CD14-positive monocyte (primary cell): ENCODE results near the gene CDK7. TPM values are rescaled to one million over a fixed set of nuclear protein-coding genes. Genes with fewer than 3 reads are reported as not detected.

Experiments used
- DNase-seq, 3 donors: peaks; one replicate each; pipeline ENCODE4 v3.0.0-alpha.2; 2011 to 2022
- H2AFZ ChIP-seq: 2 replicates; pipeline ENCODE4 v1.6.0; 2012; ENCODE audit warnings: mild to moderate bottlenecking, low read depth, low read length, inconsistent platforms; ENCODE audit not compliant: insufficient read depth, poor library complexity, severe bottlenecking
- H3K27ac ChIP-seq, 2 donors: 1 replicate in 1 of 2; 2 replicates in 1 of 2; pipeline ENCODE4 v1.5.1; 2012 to 2013; ENCODE audit warnings: low read length in 2 of 2, control low read depth in 1 of 2, inconsistent platforms in 1 of 2, low read depth in 1 of 2, mild to moderate bottlenecking in 1 of 2
- H3K27me3 ChIP-seq, 2 donors: one replicate each; pipeline versions ENCODE4 v1.6.0 to v1.6.1; 2011 to 2013; ENCODE audit warnings: low read length in 2 of 2; ENCODE audit not compliant: control insufficient read depth in 2 of 2, insufficient read depth in 2 of 2
- H3K36me3 ChIP-seq, 2 donors: replicated peaks in 1 of 2; 1 replicate in 1 of 2; 2 replicates in 1 of 2; pipeline versions ENCODE4 v1.5.1 to v1.6.1; 2012 to 2013; ENCODE audit warnings: low read length in 2 of 2, control low read depth in 1 of 2, inconsistent platforms in 1 of 2, mild to moderate bottlenecking in 1 of 2; ENCODE audit not compliant: insufficient read depth in 2 of 2, control insufficient read depth in 1 of 2
- H3K4me1 ChIP-seq, 2 donors: 1 replicate in 1 of 2; 2 replicates in 1 of 2; pipeline versions ENCODE4 v1.5.1 to v1.6.1; 2012 to 2013; ENCODE audit warnings: low read length in 2 of 2, control low read depth in 1 of 2, inconsistent platforms in 1 of 2, mild to moderate bottlenecking in 1 of 2, moderate library complexity in 1 of 2; ENCODE audit not compliant: insufficient read depth in 2 of 2, control insufficient read depth in 1 of 2
- H3K4me2 ChIP-seq: replicated peaks from 2 replicates; pipeline ENCODE3; 2012; ENCODE audit warnings: low read length, moderate library complexity, mild to moderate bottlenecking; ENCODE audit not compliant: poor library complexity, severe bottlenecking; ENCODE audit errors: extremely low read depth
- H3K4me3 ChIP-seq, 3 experiments: fragments of 200-600 bp in 1 of 3; sonication (generic) in 1 of 3; replicated peaks in 1 of 3; 1 replicate in 2 of 3; 2 replicates in 1 of 3; pipeline ENCODE4 v1.5.1; 2011 to 2013; ENCODE audit warnings: low read length in 3 of 3, mild to moderate bottlenecking in 3 of 3, control low read depth in 2 of 3, low read depth in 2 of 3, inconsistent platforms in 1 of 3, moderate library complexity in 1 of 3
- H3K79me2 ChIP-seq: 2 replicates; pipeline ENCODE4 v1.6.0; 2012; ENCODE audit warnings: mild to moderate bottlenecking, control low read depth, inconsistent platforms, low read length, moderate library complexity; ENCODE audit not compliant: insufficient read depth
- H3K9ac ChIP-seq: 2 replicates; pipeline ENCODE4 v1.6.0; 2017; ENCODE audit warnings: low read length, mild to moderate bottlenecking; ENCODE audit not compliant: insufficient read depth, poor library complexity, severe bottlenecking
- H3K9me3 ChIP-seq, 2 donors: replicated peaks in 1 of 2; 1 replicate in 1 of 2; 2 replicates in 1 of 2; pipeline versions ENCODE4 v1.5.1 to v1.6.1; 2012 to 2013; ENCODE audit warnings: low read length in 2 of 2, control low read depth in 1 of 2; ENCODE audit not compliant: control insufficient read depth in 1 of 2, insufficient read depth in 1 of 2
- H4K20me1 ChIP-seq: 2 replicates; pipeline ENCODE4 v1.6.0; 2012; ENCODE audit warnings: mild to moderate bottlenecking, low read length, control low read depth, moderate library complexity; ENCODE audit not compliant: insufficient read depth
- H3K27ac Mint-ChIP-seq, 7 donors: one replicate each; pipeline ENCODE4 v1.8.0; 2020; ENCODE audit warnings: mild to moderate bottlenecking in 7 of 7, mixed read lengths in 7 of 7, moderate library complexity in 6 of 7, inconsistent platforms in 2 of 7
- H3K27me3 Mint-ChIP-seq, 3 donors: one replicate each; pipeline ENCODE4 v1.8.0; 2021 to 2022; ENCODE audit warnings: low read depth in 3 of 3, mild to moderate bottlenecking in 3 of 3, mixed read lengths in 3 of 3, moderate library complexity in 3 of 3, inconsistent platforms in 1 of 3
- H3K36me3 Mint-ChIP-seq, 2 donors: one replicate each; pipeline ENCODE4 v1.8.0; 2020; ENCODE audit warnings: mixed read lengths in 2 of 2, inconsistent platforms in 1 of 2, mild to moderate bottlenecking in 1 of 2
- H3K4me1 Mint-ChIP-seq: one replicate; pipeline ENCODE4 v1.8.0; 2020; ENCODE audit warnings: mild to moderate bottlenecking, mixed read lengths
- H3K4me3 Mint-ChIP-seq, 2 donors: one replicate each; pipeline ENCODE4 v1.8.0; 2020; ENCODE audit warnings: mild to moderate bottlenecking in 2 of 2, mixed read lengths in 2 of 2, moderate library complexity in 1 of 2
- H3K9me3 Mint-ChIP-seq, 7 donors: one replicate each; pipeline ENCODE4 v1.8.0; 2020 to 2022; ENCODE audit warnings: mixed read lengths in 7 of 7, mild to moderate bottlenecking in 6 of 7, moderate library complexity in 6 of 7, inconsistent platforms in 2 of 7
- WGBS: methylation state at CpG from one replicate; pipeline ENCODE4 v1.1.5; 2013; ENCODE audit warnings: missing lambda C conversion rate; ENCODE audit not compliant: insufficient coverage; 5-methylcytosine and 5-hydroxymethylcytosine counted together
- intact Hi-C, 2 donors: fragments of 100-400 bp; cut with micrococcal nuclease; formaldehyde crosslinking; loops; one replicate each; pipeline versions ENCODE4 v1.15.0 to v1.15.1; 2023
- polyA plus RNA-seq, 3 donors: library from polyadenylated mRNA; depleted of rRNA in 1 of 3; unstranded in 2 of 3; stranded (reverse) in 1 of 3; fragments of 300-500 nt in 2 of 3; fragments of >200 nt in 1 of 3; fragmentation: Illumina TruSeq in 2 of 3; gene quantifications; 1 replicate in 2 of 3; 2 replicates in 1 of 3; pipeline ENCODE4 v1.2.3, GENCODE V29; 2012 to 2021
- TF ChIP-seq, protein P1 (sequence below): fragments of 200-600 bp; IDR thresholded peaks from one replicate; pipeline ENCODE4 v1.8.0; 2022; ENCODE audit warnings: antibody characterized with exemption, mild to moderate bottlenecking

Gene CDK7
- polyA plus RNA-seq, 3 donors, result 12.4 to 20.4 (median 14.4) TPM

DNA sequence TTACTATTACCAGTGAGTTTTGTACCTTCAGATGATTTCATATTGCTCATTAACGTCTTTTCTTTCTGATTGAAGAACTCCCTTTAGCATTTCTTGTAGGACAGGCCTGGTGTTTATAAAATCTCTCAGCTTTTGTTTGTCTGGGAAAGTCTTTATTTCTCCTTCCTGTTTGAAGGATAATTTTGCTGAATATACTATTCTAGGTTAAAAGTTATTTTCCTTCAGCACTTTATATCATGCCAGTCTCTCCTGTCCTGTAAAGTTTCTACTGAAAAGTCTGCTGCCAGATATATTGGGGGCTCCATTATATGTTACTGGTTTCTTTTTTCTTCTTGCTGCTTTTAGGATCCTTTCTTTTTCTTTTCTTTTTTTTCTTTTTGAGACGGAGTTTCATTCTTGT, 13.3 kb downstream of the CDK7 start:
- no peak overlapping the region for H3K4me3 ChIP-seq
- Mint-ChIP-seq H3K36me3 (peaks cover 30 to 40% of the 10 kb centered on the region in 2 donors), H3K4me3 (no peak overlapping the region), H3K27ac (peak overlapping the region in 1 of 7 donors; percentile 32), H3K4me1 (peaks cover under 1% of the 10 kb centered on the region), H3K27me3 (no peaks in the 10 kb centered on the region), H3K9me3 (peaks cover 2 to 16% (median 9%) of the 10 kb centered on the region in 7 donors)
- TF ChIP-seq, protein P1, sequence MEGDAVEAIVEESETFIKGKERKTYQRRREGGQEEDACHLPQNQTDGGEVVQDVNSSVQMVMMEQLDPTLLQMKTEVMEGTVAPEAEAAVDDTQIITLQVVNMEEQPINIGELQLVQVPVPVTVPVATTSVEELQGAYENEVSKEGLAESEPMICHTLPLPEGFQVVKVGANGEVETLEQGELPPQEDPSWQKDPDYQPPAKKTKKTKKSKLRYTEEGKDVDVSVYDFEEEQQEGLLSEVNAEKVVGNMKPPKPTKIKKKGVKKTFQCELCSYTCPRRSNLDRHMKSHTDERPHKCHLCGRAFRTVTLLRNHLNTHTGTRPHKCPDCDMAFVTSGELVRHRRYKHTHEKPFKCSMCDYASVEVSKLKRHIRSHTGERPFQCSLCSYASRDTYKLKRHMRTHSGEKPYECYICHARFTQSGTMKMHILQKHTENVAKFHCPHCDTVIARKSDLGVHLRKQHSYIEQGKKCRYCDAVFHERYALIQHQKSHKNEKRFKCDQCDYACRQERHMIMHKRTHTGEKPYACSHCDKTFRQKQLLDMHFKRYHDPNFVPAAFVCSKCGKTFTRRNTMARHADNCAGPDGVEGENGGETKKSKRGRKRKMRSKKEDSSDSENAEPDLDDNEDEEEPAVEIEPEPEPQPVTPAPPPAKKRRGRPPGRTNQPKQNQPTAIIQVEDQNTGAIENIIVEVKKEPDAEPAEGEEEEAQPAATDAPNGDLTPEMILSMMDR, result no peak
- H3K9me3 ChIP-seq, result peaks cover 0 to 5% of the 10 kb centered on the region in 2 donors
- DNase-seq, result no peak
- no peaks in the 10 kb centered on the region for H3K4me1 ChIP-seq
- intact Hi-C loops, result no loop called here
- WGBS, result no CpG with 5 or more reads among the region's 2 CpGs
- no peak overlapping the region for H3K9ac ChIP-seq
- H3K4me2 ChIP-seq, result no peak overlapping the region
- H4K20me1 ChIP-seq, result peaks cover 32% of the 10 kb centered on the region
- peaks cover 79% of the 10 kb centered on the region for H3K79me2 ChIP-seq
- H3K36me3 ChIP-seq, result peaks cover 6 to 26% of the 10 kb centered on the region in 2 donors
- no peaks in the 10 kb centered on the region for H3K27me3 ChIP-seq
- no peak overlapping the region for H3K27ac ChIP-seq
- no peak overlapping the region for H2AFZ ChIP-seq

DNA sequence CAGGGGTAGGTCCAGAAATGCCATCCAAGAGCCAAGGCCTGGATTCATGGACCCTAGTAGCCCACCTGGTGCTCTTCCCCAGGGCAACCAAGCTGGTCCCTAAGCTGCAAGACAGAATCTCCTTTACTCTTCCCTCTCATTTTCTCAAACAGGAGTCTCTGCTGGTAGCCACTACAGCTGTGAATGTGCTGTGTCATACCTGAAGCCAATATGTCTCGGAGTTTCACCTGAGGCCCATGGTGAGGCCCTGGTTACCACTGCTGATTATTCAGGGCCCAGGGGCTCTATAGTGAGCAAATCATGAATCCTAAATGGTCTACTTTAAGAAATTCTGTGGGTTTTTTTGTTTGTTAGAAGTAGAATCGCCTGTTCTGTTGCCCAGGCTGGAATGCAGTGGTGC, 15.9 kb downstream of the CDK7 start:
- no peak overlapping the region for H3K4me3 ChIP-seq
- Mint-ChIP-seq H3K27me3 (no peaks in the 10 kb centered on the region), H3K27ac (no peak overlapping the region), H3K4me3 (no peak overlapping the region), H3K4me1 (no peaks in the 10 kb centered on the region), H3K9me3 (peaks cover 2 to 15% (median 9%) of the 10 kb centered on the region in 7 donors), H3K36me3 (peaks cover 33 to 58% of the 10 kb centered on the region in 2 donors)
- peaks cover 0 to 5% of the 10 kb centered on the region in 2 donors for H3K9me3 ChIP-seq
- 86% methylated on average over 2 of the region's 2 CpGs for whole genome bisulfite sequencing
- DNase-seq, result no peak
- intact Hi-C loops, result no loop called here
- no peak overlapping the region for H3K9ac ChIP-seq
- no peaks in the 10 kb centered on the region for H3K4me1 ChIP-seq
- H3K36me3 ChIP-seq, result peaks cover 8 to 46% of the 10 kb centered on the region in 2 donors
- peaks cover 53% of the 10 kb centered on the region for H3K79me2 ChIP-seq
- no peak overlapping the region for H2AFZ ChIP-seq
- no peaks in the 10 kb centered on the region for H3K27me3 ChIP-seq
- TF ChIP-seq, protein P1, result no peak
- peaks cover 29% of the 10 kb centered on the region for H4K20me1 ChIP-seq
- no peak overlapping the region for H3K4me2 ChIP-seq
- no peak overlapping the region for H3K27ac ChIP-seq
